ENCODE data around the gene DBNL.

The DBNL gene

DNA sequence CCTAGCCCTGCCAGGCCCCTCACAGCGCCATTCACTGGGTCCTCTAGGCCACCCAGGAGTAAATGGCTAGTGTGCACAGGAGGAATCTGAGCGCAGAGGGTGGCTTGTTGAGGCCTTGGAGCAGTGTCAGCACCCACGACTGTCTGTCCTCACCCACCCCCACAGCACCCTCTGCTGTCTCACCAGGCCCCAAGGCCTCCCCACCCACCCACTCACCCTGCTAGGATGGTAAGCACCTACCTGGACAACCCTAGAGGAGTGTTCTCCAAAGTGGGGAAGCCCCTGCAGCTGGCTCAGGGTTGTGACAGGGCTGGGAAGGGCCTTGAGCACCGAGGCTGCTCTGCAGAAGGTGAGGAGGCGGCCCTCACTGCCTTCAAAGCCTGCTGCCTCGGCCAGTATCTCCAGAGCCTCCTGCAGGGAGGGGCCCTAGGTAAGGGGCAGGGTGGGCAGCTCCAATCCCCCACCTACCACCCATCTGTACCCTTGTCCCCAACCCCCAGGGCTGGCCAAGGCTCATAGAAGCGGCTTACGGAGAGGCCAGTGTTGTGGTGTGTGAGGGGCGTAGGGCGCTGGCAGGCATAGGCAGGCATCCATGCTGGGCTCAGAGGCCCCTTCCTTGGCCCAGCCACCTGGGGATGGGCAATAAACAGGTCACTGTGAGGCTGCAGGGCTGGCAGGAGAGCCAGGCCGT, 35.0 kb downstream of the DBNL start:
- DNase-seq, result no peak

DNA sequence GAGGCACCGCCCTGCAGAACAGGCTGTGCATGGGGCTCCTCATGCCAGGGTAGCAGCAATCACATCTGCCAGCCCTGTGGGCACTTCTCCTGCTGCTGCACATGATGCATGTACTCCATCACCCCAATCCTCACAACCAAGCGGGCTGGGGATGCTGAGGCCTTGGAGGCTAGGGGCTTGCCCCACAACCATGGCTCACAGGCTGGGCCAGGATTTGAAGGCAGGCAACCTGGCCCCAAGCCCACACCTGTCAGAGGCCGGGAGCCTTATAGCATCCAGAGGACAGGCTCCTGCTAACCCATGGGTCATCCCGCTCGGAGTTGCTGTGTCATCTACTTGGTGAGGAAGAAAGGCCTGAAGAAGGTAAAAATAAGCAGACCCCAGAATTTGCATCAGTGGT, 35.6 kb downstream of the DBNL start:
- no peak for DNase-seq

DNA sequence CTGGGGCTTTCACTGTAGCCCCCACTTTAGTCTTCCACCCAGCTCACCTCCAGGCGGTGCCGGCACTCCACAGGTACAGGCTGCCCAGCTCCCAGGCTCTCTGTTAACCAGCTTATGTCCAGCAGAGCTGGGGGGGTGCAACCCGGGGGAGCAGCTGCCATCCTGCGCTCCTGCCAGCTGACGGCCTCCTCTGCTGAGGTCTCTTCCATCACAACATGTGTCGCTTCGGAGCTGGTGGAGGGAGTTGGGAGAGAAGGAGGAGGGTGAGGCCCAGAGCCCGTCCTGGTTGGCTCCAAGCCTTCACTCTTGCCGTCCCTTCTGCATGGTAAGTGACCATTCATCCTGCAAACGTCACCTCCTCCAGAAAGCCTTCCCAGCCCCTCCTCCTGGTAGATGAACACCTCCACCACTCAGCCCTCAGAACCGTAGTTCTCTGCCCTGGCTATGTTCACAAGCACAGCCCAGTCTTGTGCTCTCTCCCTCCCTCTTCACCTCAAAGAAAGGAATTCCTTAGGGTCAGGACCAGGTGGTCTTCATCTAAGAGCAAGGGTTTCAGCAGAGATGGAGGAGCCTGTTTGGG, 36.3 kb downstream of the DBNL start:
- DNase-seq, result no peak

DNA sequence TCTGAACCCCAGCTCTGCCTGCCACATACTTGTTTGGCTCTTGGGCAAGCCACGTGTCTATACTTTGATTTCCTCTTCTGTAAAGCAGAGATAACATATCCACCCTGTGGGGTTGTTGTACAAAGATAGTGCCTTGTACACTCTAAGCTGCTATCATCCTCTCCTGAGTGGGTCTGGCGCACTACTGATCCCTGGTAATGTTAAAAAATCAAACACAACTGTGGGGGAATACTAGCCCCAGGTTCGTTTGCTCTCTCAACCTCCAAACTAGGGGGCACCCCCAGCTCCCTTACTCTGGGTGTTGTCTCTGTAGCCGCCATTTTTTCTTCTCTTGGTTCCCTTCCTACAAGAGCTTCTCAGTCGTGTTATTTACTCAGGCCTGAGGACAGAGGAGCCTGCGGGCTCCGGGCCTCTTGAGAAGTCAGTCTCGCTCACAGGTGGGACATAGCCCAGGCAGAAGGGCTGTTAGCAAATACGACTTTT, 36.8 kb downstream of the DBNL start:
- DNase-seq, result peak; percentile 38

DNA sequence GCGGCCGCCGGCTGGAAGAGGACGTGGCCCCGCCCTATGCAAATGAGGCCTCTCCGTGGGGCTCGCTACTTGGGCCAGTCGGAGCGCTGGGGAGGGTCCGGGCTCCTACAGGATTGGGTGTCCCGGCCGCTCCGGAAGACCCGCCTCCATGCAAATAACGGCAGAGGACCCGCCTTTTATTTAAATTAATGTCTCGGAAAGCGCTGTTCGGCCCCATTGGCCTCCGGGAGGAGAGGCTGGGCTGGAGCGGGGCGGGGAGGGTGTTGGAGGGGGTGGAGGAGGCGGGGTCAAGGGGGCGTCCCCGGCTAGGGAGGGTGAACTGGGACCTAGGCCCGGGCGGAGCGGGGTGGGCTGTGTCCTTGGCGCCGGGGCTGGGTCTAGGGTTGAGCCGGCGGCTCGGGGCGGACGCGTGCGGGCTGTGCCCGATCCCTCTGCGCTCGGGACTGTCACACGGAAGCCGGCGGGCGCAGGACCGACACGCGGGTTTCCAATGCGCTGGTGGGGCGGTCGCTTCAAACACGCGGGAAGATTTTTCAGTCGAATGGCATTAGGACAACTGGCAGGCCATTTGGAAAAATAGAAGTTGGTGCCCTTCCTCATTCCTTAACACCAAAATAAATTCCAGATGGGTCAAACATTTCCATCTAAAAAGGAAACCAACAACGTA, 38.2 kb downstream of the DBNL start:
- peak; percentile 99 for DNase-seq

DNA sequence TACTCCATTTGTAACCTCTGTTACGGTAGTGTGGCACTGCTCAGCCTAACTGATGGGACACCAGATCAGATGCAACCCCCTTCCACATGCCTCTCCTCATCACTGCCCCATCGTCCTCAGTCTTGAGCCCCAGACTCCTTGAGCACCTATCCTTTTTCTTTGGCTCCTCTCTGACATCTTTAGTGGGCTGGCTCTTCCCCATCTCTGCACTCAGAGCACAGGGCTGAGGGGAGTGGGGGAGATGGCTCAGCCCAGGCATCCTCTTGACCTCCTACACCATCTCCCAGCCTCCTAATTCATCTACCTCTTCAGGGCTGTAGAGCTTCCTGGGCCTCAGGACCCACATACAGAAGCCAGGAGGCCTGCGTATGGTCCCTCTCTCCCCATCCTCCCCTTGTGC, 39.3 kb downstream of the DBNL start:
- DNase-seq, result no peak

DNA sequence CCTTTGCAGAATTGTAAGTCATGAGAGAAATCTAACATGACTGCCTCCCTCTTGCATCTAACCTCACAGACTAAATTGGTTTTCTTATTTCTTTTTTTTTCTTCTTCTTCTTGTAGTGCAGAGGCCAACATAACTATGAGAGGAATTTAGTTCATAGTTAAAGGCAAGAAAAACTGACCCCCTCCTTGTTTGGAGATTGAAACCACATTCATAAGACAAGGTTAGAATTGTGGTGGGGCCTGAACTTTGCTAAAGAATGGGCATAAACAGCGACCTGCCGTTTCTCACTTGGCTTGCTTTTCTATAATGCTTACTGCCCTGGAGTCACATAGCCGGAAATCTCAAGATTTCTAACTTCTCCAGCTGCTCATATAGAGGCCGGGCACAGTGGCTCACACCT, 40.2 kb downstream of the DBNL start:
- no peak for DNase-seq

DNA sequence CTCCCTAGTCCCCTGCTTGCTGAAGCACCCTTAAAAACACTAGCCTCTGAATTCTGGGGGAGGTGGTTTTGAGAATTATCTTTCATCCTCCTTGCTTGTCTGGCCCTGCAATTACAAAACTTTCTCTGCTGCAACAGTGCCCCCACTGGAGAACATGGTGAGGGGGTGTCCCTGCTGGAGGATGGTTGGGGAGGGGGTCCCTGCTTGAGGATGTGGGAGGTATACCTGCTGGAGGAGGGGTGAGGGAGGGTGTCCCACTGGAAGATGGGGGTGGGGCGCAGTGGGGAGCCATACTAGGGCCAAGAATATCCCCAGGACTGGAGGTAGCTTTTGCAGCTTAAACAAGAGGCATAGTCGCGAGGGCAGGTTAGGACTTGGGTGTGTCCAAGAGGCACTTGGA, 41.0 kb downstream of the DBNL start:
- no peak for DNase-seq

DNA sequence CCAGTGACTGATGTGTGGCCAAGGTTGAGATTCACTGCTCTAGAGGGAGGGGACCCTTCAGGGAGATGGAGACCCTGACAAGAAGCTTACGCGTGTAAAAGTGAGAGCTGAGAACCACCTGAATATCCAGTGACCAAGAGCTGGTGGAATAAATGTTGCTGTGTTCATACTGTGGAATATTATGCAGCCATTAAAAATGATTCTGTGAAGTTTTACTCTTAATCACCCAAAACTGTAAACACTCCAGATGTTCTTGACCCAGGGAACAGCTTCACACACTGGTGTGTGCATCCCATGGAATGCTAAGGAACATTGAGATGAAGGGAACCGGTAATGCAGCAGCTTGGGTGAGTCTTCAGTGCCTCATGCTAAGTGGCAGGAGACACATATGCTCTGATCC, 42.1 kb downstream of the DBNL start:
- DNase-seq, result no peak

DNA sequence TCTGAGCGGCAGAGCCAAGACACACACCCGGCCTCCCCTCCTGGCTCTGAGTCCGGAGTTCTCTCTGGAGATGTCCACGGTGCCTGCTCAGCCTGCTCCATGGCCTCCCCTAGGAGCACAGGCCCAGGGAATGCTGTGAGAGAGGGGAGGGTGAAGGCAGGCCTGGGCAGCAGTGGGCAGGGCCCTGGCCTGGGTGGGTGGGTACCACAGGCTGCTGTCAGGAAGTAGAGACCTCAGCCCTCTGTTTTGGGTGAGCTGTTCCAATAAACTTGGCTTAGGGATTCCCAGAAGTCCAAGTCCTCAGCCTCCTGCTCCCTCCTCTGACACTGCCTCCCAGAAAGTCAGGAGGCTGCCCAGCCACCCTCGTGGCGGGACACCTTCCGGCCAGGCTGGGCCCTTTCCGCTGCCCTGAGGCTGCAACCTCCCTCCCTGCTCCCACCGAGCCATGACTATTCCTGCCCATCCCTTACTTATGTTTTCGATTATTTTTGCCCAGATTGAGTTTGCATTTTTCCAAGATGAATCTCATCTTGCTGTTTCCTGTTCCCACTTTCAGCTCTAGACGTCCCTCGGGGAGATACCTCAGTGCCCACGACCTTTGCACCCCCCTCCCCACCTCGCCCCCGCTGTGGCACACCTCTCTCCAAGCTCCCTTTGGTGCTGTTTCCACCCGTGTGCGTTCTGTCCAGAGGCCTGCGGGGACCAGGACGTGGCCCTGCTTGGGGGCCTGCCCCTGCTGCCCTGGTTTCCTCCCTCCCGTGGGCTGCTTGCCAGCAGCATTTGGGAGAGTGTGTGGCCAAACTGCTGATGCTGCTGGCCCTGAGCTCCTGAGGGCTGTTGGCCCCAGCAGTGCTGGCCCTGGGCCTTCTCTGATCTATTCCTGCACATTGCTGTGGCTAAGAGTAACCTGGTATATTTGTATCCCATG, 43.7 kb downstream of the DBNL start:
- DNase-seq, result no peak

DNA sequence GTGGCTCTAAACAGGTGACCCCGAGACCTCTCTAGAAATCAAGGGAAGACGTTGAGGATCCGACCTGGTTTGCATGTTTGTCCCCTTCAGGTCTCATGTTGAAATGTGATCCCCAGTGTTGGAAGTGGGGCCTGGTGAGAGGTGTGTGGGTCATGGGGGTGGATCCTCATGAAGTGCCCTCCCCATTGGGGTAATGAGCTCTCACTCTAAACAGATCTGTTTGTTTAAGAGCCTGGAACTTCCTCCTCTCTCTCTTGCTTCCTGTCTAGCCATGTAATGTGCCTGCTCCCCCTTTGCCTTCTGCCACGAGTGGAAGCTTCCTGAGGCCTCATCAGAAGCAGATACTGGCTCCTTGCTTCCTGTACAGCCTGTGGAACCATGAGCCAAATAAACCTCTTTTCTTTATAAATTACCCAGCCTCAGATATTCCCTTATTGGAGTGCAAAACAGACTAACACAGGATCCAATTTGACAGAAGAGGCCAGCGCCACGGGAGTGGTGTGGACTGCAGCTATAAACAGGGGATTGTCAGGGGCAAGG, 48.7 kb downstream of the DBNL start:
- DNase-seq, result no peak

DNA sequence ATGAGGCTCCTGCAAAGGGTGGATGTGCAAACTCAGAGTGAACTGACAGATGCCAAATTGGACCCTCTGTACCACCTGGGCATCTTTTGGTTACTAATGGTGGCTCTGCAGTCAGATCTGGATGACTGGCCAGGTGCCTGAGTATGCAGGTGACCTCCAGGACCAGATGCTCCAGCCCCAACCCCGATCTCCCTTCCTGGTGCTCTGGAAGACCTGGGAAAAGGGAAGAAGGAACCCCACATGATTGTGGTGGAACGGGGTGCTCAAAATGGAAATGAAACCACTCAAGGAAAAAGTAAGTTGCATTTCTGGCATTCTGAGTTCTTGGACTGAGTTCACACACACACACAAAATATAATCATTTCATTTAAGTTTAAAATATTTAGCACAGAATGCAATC, 49.9 kb downstream of the DBNL start:
- DNase-seq, result no peak

DNA sequence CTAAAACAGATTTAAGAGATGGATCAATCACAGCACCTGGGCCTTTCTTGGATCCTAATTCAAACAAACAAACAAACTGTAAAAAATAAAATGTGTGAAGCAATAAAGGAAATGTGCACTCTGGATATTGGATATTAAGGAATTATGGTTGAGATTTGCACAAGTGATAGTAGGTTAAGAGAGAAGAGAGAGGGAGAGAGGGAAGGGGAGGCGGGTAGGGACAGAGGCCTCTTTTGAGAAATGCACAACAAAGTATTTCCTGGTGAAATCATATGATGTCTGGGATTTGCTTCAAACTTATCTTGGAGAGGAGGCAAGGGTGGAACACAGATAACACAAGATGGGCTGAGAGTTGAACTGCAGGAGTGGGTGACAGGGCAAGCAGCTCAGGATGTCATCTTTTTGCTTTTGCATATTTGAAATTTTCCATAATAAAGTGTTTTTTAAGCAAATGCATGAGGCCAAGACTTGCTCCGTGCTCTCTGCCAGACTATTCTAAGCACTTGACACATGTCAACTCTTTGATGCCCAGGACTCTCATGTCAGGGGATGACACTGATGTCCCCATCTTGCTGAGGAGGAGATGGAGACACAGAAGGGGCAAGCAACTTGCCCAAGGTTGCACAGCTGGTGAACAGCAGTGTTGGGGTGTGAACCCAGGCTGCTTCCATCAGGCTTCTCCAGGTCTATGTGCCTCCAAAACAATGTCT, 50.5 kb downstream of the DBNL start:
- no peak for DNase-seq

DNA sequence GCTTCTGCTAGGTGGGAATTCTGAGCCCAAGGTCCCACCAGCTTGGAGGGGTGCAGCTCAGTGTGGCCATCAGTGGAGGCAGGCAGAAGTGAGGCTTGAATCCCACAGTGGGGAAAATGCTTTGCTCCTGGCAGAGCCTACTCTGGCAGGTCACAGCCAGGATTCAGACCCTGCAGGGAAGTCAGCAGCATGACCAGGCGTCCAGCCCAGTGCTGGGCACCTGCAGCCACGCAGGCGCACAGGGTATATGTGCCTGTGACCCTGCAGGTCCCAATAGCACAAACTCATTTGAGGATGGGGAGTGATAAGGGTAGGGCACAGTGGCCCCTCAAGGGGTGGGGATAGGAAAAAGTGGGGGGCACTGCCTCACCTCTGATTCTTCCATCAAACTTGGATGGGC, 51.3 kb downstream of the DBNL start:
- DNase-seq, result no peak

DNA sequence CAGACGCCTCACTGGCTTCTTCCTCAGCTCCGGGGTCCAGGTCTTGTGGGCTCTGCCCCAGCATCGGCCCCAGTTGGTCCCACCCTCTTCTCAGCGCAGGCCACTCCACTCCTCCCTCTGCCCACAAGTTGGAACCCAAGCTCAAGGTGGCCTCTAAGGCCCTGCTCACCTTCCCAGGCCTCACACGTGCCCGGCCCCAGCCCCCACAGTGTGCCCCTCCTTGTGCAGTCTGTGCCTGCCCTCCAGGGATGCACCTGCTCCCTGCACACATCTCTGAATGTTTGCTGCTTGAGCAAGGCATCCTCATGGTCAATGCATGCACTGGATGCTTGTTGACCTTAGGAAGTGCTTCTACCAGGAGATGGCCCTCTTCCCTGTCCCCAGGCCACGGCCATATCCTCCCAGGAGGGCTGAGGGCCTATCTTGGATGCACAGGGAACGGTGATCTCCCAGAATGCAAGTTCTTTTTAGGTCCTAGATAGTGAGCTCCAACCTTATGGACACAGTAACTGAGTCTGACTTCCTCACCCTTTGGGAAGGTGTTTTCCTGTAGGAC, 51.9 kb downstream of the DBNL start:
- DNase-seq, result no peak

DNA sequence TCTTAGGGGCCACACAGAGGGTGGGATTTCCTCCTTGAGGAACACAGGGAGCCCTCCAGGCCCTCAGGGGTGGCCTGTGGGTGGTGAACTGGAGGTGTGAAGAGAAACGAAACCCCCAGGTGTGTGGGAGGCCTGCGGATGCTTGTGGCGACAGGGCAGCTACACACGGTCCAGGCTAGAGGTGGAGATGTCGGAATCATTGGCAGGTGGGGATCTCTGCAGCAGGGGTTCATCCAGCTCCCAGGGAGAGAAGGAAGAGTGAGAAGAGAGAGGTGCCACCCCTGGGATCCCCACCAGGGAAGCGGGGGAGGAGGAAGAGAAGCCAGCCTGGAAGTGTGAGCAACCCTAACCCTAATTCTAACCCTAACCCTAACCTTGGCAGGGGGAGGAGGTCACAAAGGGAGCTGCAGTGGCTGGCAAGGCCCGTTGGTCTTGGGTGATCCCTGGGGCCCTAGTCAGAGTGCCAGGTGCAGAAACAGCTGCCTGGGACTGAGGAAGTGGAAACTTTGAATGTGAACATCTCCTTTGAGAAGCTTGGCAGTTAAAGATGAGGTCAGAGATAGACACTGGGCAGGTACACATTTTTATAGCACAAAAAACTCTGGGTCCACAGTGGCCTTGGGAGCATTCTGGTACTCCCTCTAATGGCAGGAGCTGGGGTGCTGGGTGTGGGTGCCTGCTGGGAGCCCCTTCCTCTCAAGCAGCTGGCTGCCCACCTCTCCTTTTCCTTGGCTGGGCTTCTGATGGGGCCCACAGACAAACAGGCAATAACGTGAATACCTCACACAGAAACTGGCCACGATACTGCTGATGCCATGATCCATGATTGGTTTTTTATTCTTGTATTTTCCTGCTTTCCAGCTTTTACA, 52.8 kb downstream of the DBNL start:
- DNase-seq, result no peak

DNA sequence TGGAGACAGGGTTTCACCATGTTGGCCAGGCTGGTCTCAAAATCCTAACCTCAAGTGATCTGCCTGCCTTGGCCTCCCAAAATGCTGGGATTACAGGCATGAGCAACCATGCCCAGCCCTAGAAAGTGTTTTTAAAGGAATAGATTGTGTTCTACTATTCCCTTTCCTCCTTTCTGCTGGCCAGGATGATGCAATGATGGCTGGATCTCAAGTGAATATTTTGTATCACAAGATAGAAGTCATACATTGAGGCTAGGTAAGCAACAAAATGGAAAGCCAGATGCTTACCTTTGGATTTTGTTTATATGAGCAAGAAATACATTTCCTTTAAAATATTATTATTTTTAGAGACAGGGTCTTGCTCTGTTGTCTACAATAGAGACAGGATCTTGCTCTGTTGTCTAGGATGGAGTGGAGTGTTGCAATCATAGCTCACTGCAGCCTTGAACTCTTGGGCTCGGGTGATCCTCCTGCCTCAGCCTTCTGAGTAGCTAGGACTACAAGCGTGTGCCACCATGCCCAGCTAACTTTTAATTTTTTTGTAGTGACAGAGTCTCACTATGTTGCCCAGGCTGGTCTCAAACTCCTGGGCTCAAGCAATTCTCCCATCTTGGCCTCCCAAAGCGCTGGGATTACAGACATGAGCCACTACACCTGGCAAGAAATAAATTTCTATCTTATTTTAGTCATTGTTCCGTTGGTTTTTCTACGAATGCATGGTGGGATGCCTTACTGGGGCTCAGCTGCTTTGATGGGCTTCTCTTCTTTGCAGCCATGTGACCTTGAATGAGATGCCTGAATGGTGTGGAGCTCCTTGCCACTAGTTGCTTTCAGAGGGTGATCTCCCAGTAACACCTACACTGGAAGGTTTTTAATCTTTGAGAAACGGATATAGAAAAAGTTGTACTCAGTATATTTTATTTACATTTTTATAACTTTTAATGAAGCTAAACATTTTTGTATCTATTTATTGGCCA, 53.9 kb downstream of the DBNL start:
- DNase-seq, result no peak

DNA sequence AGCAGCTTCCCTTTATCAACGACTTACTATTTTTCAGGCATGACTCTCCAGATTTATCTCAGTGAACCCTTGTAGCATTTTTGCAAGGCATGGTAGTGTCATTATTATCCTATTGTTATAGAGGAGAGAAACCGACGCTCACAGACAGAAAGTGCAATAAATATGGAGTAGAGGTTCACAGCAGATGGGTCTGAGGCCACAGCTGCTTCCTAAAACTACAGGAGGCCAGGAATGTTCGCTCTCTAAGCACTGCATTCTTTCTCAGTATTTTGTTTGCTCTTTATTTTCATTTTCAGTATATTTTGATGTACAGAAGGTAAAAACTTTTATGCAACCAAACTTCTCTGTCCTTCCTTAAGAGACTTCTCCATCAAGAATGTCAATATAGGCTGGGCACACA, 55.2 kb downstream of the DBNL start:
- DNase-seq, result no peak

DNA sequence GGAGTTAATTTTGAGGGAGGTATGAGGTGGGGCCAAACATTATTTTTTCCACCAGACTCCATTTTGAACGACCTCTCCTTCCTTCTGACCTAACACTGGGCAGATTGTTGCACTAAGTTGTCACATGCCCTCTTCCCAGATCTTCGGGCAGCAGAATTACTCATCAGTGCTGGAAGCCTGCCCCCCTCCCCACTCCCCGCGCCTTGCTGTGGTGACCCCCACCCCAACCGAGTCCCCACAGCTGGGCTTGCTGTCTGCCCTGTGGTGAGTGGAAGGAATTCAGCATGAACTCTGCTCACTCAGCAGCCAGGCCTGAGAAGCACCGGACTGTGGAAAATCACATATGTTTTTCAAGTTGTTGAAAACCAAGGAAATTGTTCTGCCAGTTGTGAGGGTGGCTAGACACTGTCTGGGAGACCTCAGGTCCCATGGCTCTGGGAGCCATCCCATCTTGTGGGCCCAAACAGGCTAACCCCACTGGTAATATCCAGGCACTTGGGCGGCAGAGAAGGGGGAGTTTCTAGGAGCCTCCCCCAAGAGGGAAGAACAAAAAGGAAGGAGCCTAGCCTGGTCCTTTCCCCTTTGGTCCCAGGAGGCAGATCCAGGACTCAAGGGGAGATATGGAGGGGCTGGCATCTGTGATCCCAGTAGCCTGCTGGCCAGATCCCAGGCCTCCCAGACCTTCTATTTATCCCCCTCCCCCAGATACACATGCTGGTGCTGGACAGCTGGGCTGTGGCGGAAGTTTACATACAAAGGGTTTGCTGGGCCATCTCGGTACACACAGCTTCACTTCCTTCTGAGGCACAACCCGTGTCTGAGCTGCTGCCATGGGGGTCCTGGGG, 56.2 kb downstream of the DBNL start:
- DNase-seq, result no peak
